ENCODE data around the gene HSPBP1. TPM values are rescaled to one million over a fixed set of nuclear protein-coding genes. Genes with fewer than 3 reads are reported as not detected.

HSPBP1 gene
- total and polyA plus RNA-seq, 9 of the 15 experiments (the other 6 are each of a cell fraction or from before 2014, with no cell fraction given) = 0.83 to 81.3 (median 21.8) TPM

- peak; percentile 66 for FAIRE-seq
- DNase-seq (ENCODE audit: extremely low read depth in 1 of 4, low spot score in 3 of 4) = peak in 1 of 4 experiments; percentile 16
- no peak for ATAC-seq
- POLR2A ChIA-PET = interaction anchor here (0.6 to 2.0 kb wide), 4 partner anchors 8 to 35 kb away, joined by 3 to 4 read pairs (median 4); partner anchors contain the start of gene PPP6R1
- CTCF ChIA-PET (ENCODE audit: low intra/inter-chr PET ratio) = no interaction called here
- Histone ChIP-seq H3K27ac (ENCODE audit: extremely low read depth, low read depth, low read length) (peak overlapping the region; percentile 21; the same call in 1 of the 3 replicates), H4K20me1 (replicated peaks; ENCODE audit: control insufficient read depth, insufficient read depth, low read length) (peaks cover 77% of the 10 kb centered on the region), H3K9me3 (replicated peaks; ENCODE audit: control insufficient read depth, insufficient read depth, low read depth, low read length) (no peaks in the 10 kb centered on the region), H3K9ac (ENCODE audit: insufficient read depth in 1 of 2, low read depth in 2 of 2, low read length in 2 of 2) (peak overlapping the region in 1 of 2 experiments; percentile 18; a peak in 1 of 4 replicates), H3K79me2 (ENCODE audit: control insufficient read depth, insufficient read depth, low read length) (peaks cover 94% of the 10 kb centered on the region), H3K4me1 (replicated peaks in 1 of 2; ENCODE audit: control insufficient read depth in 2 of 2, insufficient read depth in 2 of 2, low read length in 2 of 2) (peaks cover 21 to 50% of the 10 kb centered on the region in 2 experiments; a peak in 4 of 5 replicates), H2AFZ (ENCODE audit: low read depth, low read length) (no peak overlapping the region), H3K9me1 (ENCODE audit: control insufficient read depth, insufficient read depth, low read length) (peaks cover 12% of the 10 kb centered on the region), H3K4me2 (ENCODE audit: insufficient read depth, low read length) (no peak overlapping the region), H3K4me3 (no peak overlapping the region), H3K27me3 (ENCODE audit: control insufficient read depth in 2 of 2, insufficient read depth in 2 of 2, low read length in 2 of 2) (no peaks in the 10 kb centered on the region; a peak in 1 of 5 replicates), H3K36me3 (ENCODE audit: control insufficient read depth, insufficient read depth, low read length) (peaks cover 92% of the 10 kb centered on the region)
- in situ Hi-C loops (cut with MboI) (no loop called here), intact Hi-C loops (cut with micrococcal nuclease) (no loop called here)
- TF ChIP-seq MYC (IDR thresholded peaks at IDR 0.05; ENCODE audit: low read depth, low read length) (no peak), MYC (CRISPR knock-in tag; IDR thresholded peaks at IDR 0.05; ENCODE audit: borderline replicate concordance, low read depth) (no peak), RBFOX2 (IDR thresholded peaks at IDR 0.05; ENCODE audit: low read depth, low read length) (peak; percentile 20)
- no TSS peak for BruUV-seq (replicated peaks)
- WGBS (ENCODE audit: insufficient coverage, low coverage, missing lambda C conversion rate) = 77% methylated on average over 18 of the region's 19 CpGs
Observed at GRCh38 chr19:55251341-55252081, 28.4 kb downstream of the HSPBP1 start.
